Stimulated activated CD8-positive, alpha-beta memory T cell treated with anti-CD3 and anti-CD28 coated beads, Interleukin-15, amount 100 ng/mL, for 24 hours (primary cell): Measurements from ENCODE around the gene POLG.

Experiments used
- DNase-seq: peaks from one replicate; pipeline ENCODE4 v3.0.0-alpha.2; 2020; ENCODE audit warnings: low read depth

POLG gene

DNA sequence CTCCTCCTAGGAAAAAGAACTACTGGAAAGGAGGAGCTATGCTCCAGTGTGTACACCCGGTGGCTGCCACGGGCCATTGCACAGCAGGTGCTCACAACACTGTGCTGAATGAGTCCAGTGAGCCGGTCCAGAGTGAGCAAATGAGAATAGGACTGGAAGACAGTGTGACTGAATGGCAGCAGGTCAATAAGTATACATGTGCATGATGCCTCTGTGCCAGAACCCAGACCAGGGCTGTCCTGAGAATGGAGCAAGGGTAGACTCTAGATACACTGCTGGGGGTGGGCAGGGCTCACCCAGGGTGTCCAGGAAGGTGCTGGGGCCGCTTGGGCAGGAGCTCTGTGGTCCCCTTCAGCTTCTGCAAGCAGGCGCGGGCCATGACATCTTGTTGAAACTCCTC is 8.3 kb downstream of the POLG start:
- DNase-seq: no peak

DNA sequence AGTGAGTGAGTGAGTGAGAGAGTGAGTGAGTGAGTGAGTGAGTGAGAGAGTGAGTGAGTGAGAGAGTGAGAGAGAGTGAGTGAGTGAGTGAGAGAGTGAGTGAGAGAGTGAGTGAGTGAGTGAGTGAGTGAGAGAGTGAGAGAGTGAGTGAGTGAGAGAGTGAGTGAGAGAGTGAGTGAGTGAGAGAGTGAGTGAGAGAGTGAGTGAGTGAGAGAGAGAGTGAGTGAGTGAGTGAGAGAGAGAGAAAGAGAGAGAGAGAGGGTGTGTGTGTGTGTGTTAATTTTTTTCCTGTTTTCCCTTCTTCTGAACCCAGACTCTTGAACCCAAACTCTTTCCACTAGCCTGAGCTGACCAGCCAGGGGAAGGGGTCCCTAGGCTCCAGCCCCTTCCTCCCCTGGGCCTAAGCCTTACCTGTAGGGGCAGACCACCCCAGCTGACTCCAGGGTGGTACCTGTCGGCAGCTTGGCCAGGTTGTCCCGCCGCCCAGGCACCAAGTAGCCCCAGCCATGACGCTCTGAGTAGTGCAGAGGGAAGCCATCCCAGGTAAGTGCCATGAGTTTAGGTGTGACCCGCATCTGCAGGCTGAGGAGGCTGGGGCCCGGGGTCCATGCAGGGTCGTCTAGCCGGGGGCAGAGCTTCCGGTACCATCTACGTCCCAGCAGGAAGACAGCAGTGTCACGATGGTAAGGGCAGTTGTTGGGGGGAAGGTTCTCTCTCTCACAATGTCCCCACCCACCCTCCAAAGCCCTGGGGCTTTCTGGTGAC is 9.4 kb downstream of the POLG start:
- DNase-seq: no peak

DNA sequence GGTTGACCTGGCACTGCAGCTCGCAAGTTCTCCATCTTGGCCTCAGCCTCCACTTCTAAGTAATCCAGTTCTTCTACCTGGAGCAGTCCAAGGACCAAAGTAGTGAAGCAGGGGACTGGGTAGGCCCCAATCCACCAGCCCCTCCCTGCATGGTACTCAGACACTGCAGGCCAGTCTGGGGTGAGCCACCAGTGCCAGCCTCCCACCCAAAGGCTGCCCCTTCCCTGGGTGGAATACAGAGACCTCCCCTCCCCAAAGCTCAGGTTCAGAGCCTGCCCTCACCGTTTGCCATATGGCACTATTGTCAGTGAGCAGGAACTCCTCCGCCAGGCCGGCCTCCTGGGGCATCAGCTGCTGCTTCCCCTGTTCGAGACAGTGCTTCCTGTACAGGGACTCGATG is 10.8 kb downstream of the POLG start:
- no peak for DNase-seq

DNA sequence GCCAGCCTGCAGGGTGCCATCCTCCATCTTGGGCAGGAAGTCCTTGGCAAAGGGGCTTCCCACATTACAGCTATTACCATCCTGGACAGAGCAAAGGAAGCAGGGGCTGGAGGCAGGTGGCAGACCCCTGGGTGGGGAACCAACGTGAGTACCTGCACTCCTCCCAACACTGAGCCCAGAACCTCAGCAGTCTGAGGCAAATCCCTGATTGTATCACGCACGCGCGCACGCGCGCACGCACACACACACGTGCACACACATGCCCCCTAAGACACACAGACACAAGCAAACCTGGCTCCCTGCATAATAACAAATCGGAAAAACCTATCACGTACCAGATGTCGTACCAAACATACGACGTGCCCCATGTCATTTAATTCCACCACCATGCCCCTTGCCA is 11.8 kb downstream of the POLG start:
- no peak for DNase-seq

GRCh38 chr15:89321521-89322410 is 12.9 kb downstream of the POLG start:
- no peak for DNase-seq

DNA sequence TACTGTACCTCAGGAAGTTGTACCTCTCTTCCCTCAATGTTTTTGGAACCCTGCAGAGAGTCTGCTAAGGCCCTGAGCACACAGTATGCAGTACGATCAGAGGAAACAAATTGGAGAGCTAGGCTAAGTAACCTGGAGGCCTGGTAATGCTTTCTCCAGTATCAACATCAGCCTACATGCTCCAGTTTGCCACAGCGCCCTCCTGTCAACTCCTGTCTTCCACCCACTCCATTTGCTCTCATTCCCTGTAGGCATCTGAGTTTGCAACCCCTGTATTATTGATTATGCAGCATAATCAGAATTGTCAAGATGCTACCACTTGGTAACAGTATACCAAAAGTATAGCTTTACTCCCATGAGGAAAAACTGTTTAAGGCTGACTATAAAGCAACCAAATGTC is 14.4 kb downstream of the POLG start:
- no peak for DNase-seq

DNA sequence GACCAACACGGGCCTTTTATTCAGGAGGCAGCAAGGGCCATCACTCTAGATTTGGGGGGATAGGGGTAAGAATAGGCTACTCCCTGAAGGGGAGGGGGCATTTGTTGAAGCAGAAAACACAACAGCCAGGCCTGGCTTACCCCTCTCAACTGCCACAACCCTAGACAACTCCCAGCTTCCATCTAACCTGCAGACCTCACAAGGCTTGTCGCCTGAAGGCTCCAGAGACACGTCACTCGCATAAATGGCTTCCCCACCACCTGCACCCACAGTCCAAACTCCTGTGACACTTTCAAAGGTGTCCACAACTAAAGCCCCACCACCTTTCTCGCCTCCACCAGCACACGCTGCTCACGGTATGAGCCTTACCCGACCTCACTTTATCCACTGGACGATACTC is 14.9 kb downstream of the POLG start:
- DNase-seq: no peak

DNA sequence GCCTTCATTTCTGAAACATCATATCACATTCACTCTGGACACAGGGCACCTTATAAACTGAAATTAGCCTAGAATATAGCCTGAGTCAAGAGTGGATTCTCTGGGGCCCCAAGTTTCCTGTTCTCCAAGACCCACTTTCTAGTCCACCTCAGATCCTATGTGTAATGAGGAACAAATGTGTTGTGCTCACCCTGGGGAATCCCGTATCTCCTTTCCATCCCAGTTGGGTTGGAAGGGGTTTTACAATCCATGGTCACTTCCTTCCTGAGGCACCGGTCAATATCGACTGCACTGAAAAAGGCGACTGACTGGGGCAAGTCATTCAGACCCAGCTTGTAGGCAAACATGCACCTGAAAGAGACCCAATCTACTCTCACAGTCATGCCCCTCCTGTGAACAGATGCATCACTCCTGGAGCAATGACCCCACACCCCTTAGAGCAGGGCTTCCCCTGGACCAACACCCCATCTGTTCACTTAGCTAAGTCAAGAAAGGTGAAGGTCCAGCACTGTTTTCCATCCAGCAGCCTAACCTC is 17.4 kb downstream of the POLG start:
- DNase-seq: no peak

- DNase-seq: no peak
Measured at GRCh38 chr15:89316504-89316903, 18.1 kb downstream of the POLG start.

GRCh38 chr15:89315375-89315929 is 19.2 kb downstream of the POLG start:
- DNase-seq: no peak

GRCh38 chr15:89309993-89310392 is 24.6 kb downstream of the POLG start:
- no peak for DNase-seq

GRCh38 chr15:89308236-89308635 is 26.4 kb downstream of the POLG start:
- no peak for DNase-seq

DNA sequence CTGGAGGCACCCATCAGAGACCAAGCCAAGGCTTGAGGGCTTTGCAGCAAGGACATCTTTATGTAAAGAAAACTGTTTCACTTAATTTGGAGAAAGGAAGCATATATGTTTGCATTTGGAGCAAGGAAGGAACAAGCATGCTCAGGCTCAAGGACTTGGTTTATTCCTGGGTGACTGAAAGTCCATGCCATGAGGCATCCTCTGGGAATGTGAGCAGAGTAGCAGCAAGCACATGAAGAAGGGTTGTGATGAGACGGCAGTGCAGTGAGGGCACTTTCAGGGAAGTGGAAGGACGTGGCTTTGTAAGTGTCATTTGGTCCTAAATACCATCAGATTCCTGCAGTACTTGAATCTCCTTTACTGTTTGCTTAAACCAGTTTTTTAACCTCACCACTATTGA is 26.8 kb downstream of the POLG start:
- no peak for DNase-seq

- DNase-seq: no peak
Measured at GRCh38 chr15:89307046-89307587, 27.5 kb downstream of the POLG start.

- no peak for DNase-seq
Measured at GRCh38 chr15:89305395-89305794, 29.2 kb downstream of the POLG start.

- DNase-seq: no peak
Measured at GRCh38 chr15:89303986-89304385, 30.6 kb downstream of the POLG start.

DNA sequence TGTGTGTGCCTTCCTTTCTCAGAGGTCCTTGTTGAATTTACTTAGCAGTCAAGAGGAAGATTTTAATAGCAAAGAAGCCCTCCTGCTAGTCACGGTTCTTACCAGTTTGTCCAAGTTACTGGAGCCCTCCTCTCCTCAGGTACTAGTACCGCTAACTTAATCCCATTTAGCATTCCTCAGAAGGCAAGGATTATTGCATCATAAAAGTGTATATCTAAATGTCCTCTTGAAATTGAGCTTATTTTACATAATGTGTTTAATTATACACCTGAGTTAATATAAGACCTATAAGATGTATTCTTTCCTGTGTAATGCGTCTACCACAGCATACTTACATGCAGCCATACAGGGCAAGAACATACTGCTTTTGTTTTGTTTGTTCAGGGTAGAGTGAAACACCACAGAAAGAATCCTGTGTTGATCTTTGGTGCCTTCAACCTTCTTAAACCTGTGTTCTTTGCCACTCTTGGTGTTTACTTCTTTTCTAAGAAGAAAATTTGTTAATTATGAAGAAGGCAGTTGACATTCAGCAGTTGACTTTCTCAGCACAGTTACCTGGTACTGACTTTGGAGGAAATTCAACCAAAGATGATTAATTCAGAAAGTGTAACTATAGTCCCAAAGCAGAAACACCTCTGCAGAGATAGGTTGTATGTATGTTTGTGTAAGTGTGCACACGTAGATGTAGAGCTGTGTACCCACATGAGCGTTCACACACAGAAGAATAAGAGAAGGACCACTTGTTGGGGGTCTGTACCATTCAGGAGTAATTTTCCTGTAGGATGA is 33.1 kb downstream of the POLG start:
- DNase-seq: no peak

GRCh38 chr15:89299896-89300295 is 34.7 kb downstream of the POLG start:
- no peak for DNase-seq

- DNase-seq: no peak
Measured at GRCh38 chr15:89293012-89293411, 41.6 kb downstream of the POLG start.

GRCh38 chr15:89291934-89292438 is 42.6 kb downstream of the POLG start:
- DNase-seq: no peak

DNA sequence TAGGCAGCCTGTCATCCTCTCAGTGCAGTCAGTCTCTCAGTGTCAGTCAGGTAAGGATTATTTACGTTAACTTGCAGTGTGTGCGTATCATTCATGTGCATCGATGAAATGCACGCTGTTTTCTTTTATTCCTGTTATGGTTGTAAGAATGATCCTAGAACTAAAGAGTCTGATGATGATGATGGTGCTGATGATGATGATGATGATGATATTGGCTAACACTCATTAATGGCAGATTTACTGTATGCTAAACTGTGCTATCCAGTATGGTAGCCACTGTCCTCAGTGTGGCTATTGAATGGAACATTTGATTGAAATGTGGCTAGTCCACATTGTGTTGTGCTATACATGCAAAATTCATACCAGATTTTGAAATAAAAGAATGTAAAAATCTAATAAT is 51.4 kb downstream of the POLG start:
- no peak for DNase-seq

- DNase-seq: no peak
Measured at GRCh38 chr15:89282631-89283030, 52.0 kb downstream of the POLG start.
